Stimulated activated CD4-positive, alpha-beta T cell treated with anti-CD3 and anti-CD28 coated beads, Interleukin-2, amount 100 ng/mL, for 48 hours (primary cell): ENCODE measurements around the gene BAHCC1.

ENCODE experiments used
- DNase-seq, 2 donors: peaks; one replicate each; pipeline ENCODE4 v3.0.0-alpha.2; 2020

BAHCC1 gene

GRCh38 chr17:81445642-81446503 lies 50.6 kb downstream of the BAHCC1 start:
- no peak for DNase-seq

- DNase-seq, result no peak
These were observed 52.2 kb downstream of the BAHCC1 start for GRCh38 chr17:81447331-81447933.

- no peak for DNase-seq
These were observed 53.2 kb downstream of the BAHCC1 start for GRCh38 chr17:81448442-81448841.

- DNase-seq, result no peak
These were observed 53.7 kb downstream of the BAHCC1 start for GRCh38 chr17:81448950-81449349.

- DNase-seq, result no peak
These were observed 54.1 kb downstream of the BAHCC1 start for GRCh38 chr17:81449351-81449750.

- DNase-seq, result no peak
These were observed 56.6 kb downstream of the BAHCC1 start for GRCh38 chr17:81451823-81452222.

GRCh38 chr17:81452551-81452950 lies 57.3 kb downstream of the BAHCC1 start:
- no peak for DNase-seq

- DNase-seq, result no peak
These were observed 57.8 kb downstream of the BAHCC1 start for GRCh38 chr17:81453076-81453475.

- no peak for DNase-seq
These were observed 58.5 kb downstream of the BAHCC1 start for GRCh38 chr17:81453712-81454111.

GRCh38 chr17:81454473-81454872 lies 59.2 kb downstream of the BAHCC1 start:
- no peak for DNase-seq

- no peak for DNase-seq
These were observed 60.1 kb downstream of the BAHCC1 start for GRCh38 chr17:81455387-81455786.

GRCh38 chr17:81456091-81456490 lies 60.8 kb downstream of the BAHCC1 start:
- no peak for DNase-seq

- DNase-seq, result no peak
These were observed 61.5 kb downstream of the BAHCC1 start for GRCh38 chr17:81456798-81457197.

- DNase-seq, result no peak
These were observed 62.1 kb downstream of the BAHCC1 start for GRCh38 chr17:81457401-81457800.

- no peak for DNase-seq
These were observed 62.8 kb downstream of the BAHCC1 start for GRCh38 chr17:81457917-81458555.

- DNase-seq, result no peak
These were observed 63.4 kb downstream of the BAHCC1 start for GRCh38 chr17:81458628-81459027.

GRCh38 chr17:81459224-81459623 lies 64.0 kb downstream of the BAHCC1 start:
- no peak for DNase-seq

- DNase-seq, result no peak
These were observed 64.6 kb downstream of the BAHCC1 start for GRCh38 chr17:81459864-81460263.

GRCh38 chr17:81460856-81461460 lies 65.7 kb downstream of the BAHCC1 start:
- no peak for DNase-seq

GRCh38 chr17:81461607-81462500 lies 66.6 kb downstream of the BAHCC1 start:
- DNase-seq, result no peak

- no peak for DNase-seq
These were observed 67.4 kb downstream of the BAHCC1 start for GRCh38 chr17:81462506-81463125.

GRCh38 chr17:81463506-81463905 lies 68.2 kb downstream of the BAHCC1 start:
- DNase-seq, result no peak
